ENCODE data around the gene MRS2. TPM values are rescaled to one million over a fixed set of nuclear protein-coding genes. Genes with fewer than 3 reads are reported as not detected.

MRS2 gene
- total and polyA plus RNA-seq, 8 donors: 8.4 to 45.2 (median 25.9) TPM

- H3K9me3 ChIP-seq: no peaks in the 10 kb centered on the region
- no peaks in the 10 kb centered on the region for H3K27me3 ChIP-seq
- no peak for DNase-seq
- H3K4me1 ChIP-seq: no peaks in the 10 kb centered on the region
- no peak for TF ChIP-seq POLR2AphosphoS5 (IDR thresholded peaks at IDR 0.05)
- no peak for TF ChIP-seq EP300 (IDR thresholded peaks at IDR 0.05)
- TF ChIP-seq POLR2A (IDR thresholded peaks at IDR 0.05): no peak
- TF ChIP-seq CTCF (IDR thresholded peaks at IDR 0.05): no peak
- intact Hi-C loops (cut with DNase I; ENCODE audit: low total_unique reads): no loop called here
- WGBS, 5 donors: 74 to 88% (median 80%) methylated on average over 3 of the region's 3 CpGs
- H3K27ac ChIP-seq: no peak overlapping the region
- no peak overlapping the region for H3K4me3 ChIP-seq
- H3K36me3 ChIP-seq: peaks cover 3 to 39% (median 29%) of the 10 kb centered on the region in 4 donors
Observed at GRCh38 chr6:24430086-24430485, 27.4 kb downstream of the MRS2 start.

- TF ChIP-seq CTCF (IDR thresholded peaks at IDR 0.05): peak in 5 of 7 experiments; percentile 21 to 68 (median 55)
- TF ChIP-seq POLR2AphosphoS5 (IDR thresholded peaks at IDR 0.05): no peak
- TF ChIP-seq EP300 (IDR thresholded peaks at IDR 0.05): no peak
- TF ChIP-seq POLR2A (IDR thresholded peaks at IDR 0.05): no peak
- H3K27me3 ChIP-seq: no peaks in the 10 kb centered on the region
- intact Hi-C loops (cut with DNase I; ENCODE audit: low total_unique reads): no loop called here
- H3K27ac ChIP-seq: no peak overlapping the region
- peak in 1 of 2 donors; percentile 60 for DNase-seq
- H3K4me1 ChIP-seq: no peaks in the 10 kb centered on the region
- H3K9me3 ChIP-seq: no peaks in the 10 kb centered on the region
- no peak overlapping the region for H3K4me3 ChIP-seq
- H3K36me3 ChIP-seq: peaks cover 0 to 29% (median 20%) of the 10 kb centered on the region in 4 donors
- WGBS, 5 donors: 70 to 88% (median 80%) methylated on average over 1 of the region's 1 CpG
Observed at GRCh38 chr6:24431045-24431451, 28.3 kb downstream of the MRS2 start.

- Histone ChIP-seq H3K36me3 (peaks cover 0 to 29% (median 16%) of the 10 kb centered on the region in 4 donors), H3K4me1 (no peaks in the 10 kb centered on the region), H3K27ac (no peak overlapping the region), H3K27me3 (no peaks in the 10 kb centered on the region), H3K9me3 (no peaks in the 10 kb centered on the region), H3K4me3 (no peak overlapping the region)
- TF ChIP-seq EP300 (IDR thresholded peaks at IDR 0.05): no peak
- no peak for TF ChIP-seq POLR2AphosphoS5 (IDR thresholded peaks at IDR 0.05)
- TF ChIP-seq POLR2A (IDR thresholded peaks at IDR 0.05): no peak
- TF ChIP-seq CTCF (IDR thresholded peaks at IDR 0.05): no peak
- intact Hi-C loops (cut with DNase I; ENCODE audit: low total_unique reads): no loop called here
- DNase-seq: no peak
- 85 to 97% (median 93%) methylated on average over 9 of the region's 9 CpGs for WGBS, 5 donors
Observed at GRCh38 chr6:24432611-24433010, 29.9 kb downstream of the MRS2 start.

- H3K27ac ChIP-seq: no peak overlapping the region
- WGBS, 5 donors: 87 to 96% (median 91%) methylated on average over 14 of the region's 14 CpGs
- intact Hi-C loops (cut with DNase I; ENCODE audit: low total_unique reads): no loop called here
Observed at GRCh38 chr6:24436979-24437378, 34.2 kb downstream of the MRS2 start.

More at GRCh38 chr6:24436979-24437378, 34.2 kb downstream of the MRS2 start:
- H3K9me3 ChIP-seq: no peaks in the 10 kb centered on the region
- no peak for DNase-seq
- H3K4me3 ChIP-seq: no peak overlapping the region
- H3K4me1 ChIP-seq: no peaks in the 10 kb centered on the region
- H3K27me3 ChIP-seq: no peaks in the 10 kb centered on the region
- H3K36me3 ChIP-seq: peaks cover 0 to 34% (median 6%) of the 10 kb centered on the region in 4 donors
- TF ChIP-seq POLR2AphosphoS5 (IDR thresholded peaks at IDR 0.05): no peak
- TF ChIP-seq CTCF (IDR thresholded peaks at IDR 0.05): no peak
- no peak for TF ChIP-seq POLR2A (IDR thresholded peaks at IDR 0.05)
